PC-9 (cell line): ENCODE data around the gene NACC2. TPM values are rescaled to one million over a fixed set of nuclear protein-coding genes. Genes with fewer than 3 reads are reported as not detected.

Experiments used
- BruUV-seq: library from RNA; stranded (reverse); fragments of 400-500 nt; replicated peaks from 2 replicates; lab custom pipeline; 2021; lab: Mats Ljungman, UMichigan
- CTCF ChIA-PET: fragments of 300-600 bp; sonication (Branson Sonifier 250); formaldehyde crosslinking; loops from one replicate; lab custom pipeline; 2022; ENCODE audit warnings: antibody characterized with exemption; lab: Charles Lee
- POLR2A ChIA-PET: fragments of 300-600 bp; sonication (Branson Sonifier 250); formaldehyde crosslinking; loops from one replicate; lab custom pipeline; 2022; ENCODE audit warnings: antibody characterized with exemption; ENCODE audit not compliant: unreplicated experiment; lab: Charles Lee
- DNase-seq, 2 experiments: peaks; one replicate each; pipeline versions ENCODE4 v3.0.0 to v3.0.0-alpha.2; 2015 to 2022; ENCODE audit warnings: mixed read lengths in 1 of 2
- H2AFZ ChIP-seq: fragments of 200-600 bp; sonication (generic); 2 replicates; pipeline ENCODE4 v1.8.1; 2017; ENCODE audit warnings: antibody characterized with exemption
- H3F3A ChIP-seq: fragments of 200-600 bp; sonication (generic); 2 replicates; pipeline ENCODE4 v1.8.1; 2017; ENCODE audit warnings: antibody characterized with exemption, mild to moderate bottlenecking, low read depth; ENCODE audit not compliant: insufficient read depth
- H3K27ac ChIP-seq: fragments of 200-600 bp; sonication (generic); 2 replicates; pipeline ENCODE4 v1.6.1; 2016; ENCODE audit warnings: mixed run types
- H3K27me3 ChIP-seq: fragments of 200-600 bp; sonication (generic); 2 replicates; pipeline ENCODE4 v1.6.1; 2016; ENCODE audit warnings: low read depth, mixed run types; ENCODE audit not compliant: insufficient read depth
- H3K36me3 ChIP-seq: fragments of 200-600 bp; sonication (generic); 2 replicates; pipeline ENCODE4 v1.6.1; 2016; ENCODE audit warnings: low read depth, mixed run types
- H3K4me1 ChIP-seq: fragments of 200-600 bp; sonication (generic); replicated peaks from 2 replicates; pipeline ENCODE4 v1.6.1; 2016; ENCODE audit warnings: mixed run types; ENCODE audit not compliant: insufficient read depth
- H3K4me2 ChIP-seq: fragments of 200-600 bp; sonication (generic); 2 replicates; pipeline ENCODE4 v1.6.1; 2017; ENCODE audit warnings: mixed run types
- H3K4me3 ChIP-seq: fragments of 200-600 bp; sonication (generic); 2 replicates; pipeline ENCODE4 v1.6.1; 2016; ENCODE audit warnings: mixed run types
- H3K79me2 ChIP-seq: fragments of 200-600 bp; sonication (generic); 2 replicates; pipeline ENCODE4 v1.6.1; 2017; ENCODE audit warnings: low read depth, mixed run types
- H3K9me2 ChIP-seq: fragments of 200-600 bp; sonication (generic); 2 replicates; pipeline ENCODE4 v1.8.1; 2017; ENCODE audit warnings: mild to moderate bottlenecking; ENCODE audit not compliant: insufficient read depth
- H3K9me3 ChIP-seq: fragments of 200-600 bp; sonication (generic); 2 replicates; pipeline ENCODE4 v1.8.1; 2016; ENCODE audit warnings: low read depth; ENCODE audit not compliant: insufficient read depth
- H4K20me1 ChIP-seq: fragments of 200-600 bp; sonication (generic); 2 replicates; pipeline ENCODE4 v1.8.1; 2017; ENCODE audit not compliant: insufficient read depth
- EZH2 ChIP-seq: fragments of 200-600 bp; sonication (generic); IDR thresholded peaks from 2 replicates; pipeline ENCODE4 v1.8.0; 2017; ENCODE audit warnings: antibody characterized with exemption, low read depth
- intact Hi-C: fragments of 100-400 bp; cut with micrococcal nuclease; formaldehyde crosslinking; loops from one replicate; pipeline ENCODE4 v1.10.0; 2022; ENCODE audit not compliant: unreplicated experiment
- total RNA-seq: library from RNA; stranded (reverse); gene quantifications from 2 replicates; pipeline ENCODE4 v1.2.3, GENCODE V29; 2021
- TF ChIP-seq, protein P1 (sequence below): fragments of 200-600 bp; sonication (generic); conservative IDR thresholded peaks from 2 replicates; pipeline ENCODE4 v1.6.1; 2017; ENCODE audit warnings: mixed run types, antibody characterized with exemption, mild to moderate bottlenecking, moderate library complexity

NACC2 gene
- total RNA-seq, 1 experiment from 2014 or later: 22.4 TPM

DNA sequence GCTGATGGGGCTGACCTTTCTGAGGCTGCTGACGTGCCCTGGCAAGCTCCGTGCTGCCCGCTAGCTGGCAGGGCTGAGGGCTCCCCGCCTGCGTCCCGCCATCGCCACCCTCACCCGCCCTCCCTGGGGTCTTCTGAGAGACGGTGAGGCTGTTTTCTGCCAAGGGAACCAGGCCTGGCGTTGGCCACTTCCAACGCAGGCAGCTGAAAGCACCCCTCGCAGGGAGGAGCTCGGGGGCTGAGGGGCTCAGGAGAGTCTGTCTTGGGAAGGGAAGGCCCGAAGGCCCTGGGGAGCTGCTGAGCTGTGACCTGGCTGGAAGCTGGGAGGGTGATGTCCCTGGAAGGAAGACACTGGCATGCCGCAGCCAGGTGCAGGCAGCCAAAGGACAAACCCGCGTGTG lies 33.3 kb upstream of the NACC2 start:
- intact Hi-C loops: no loop called here
- Histone ChIP-seq H3K4me2 (no peak overlapping the region), H3F3A (no peaks in the 10 kb centered on the region), H3K9me3 (no peaks in the 10 kb centered on the region), H3K27ac (no peak overlapping the region), H3K79me2 (no peaks in the 10 kb centered on the region), H3K9me2 (no peaks in the 10 kb centered on the region), H3K36me3 (no peaks in the 10 kb centered on the region), H3K4me3 (no peak overlapping the region), H3K4me1 (no peaks in the 10 kb centered on the region), H2AFZ (no peak overlapping the region), H3K27me3 (peaks cover 81% of the 10 kb centered on the region), H4K20me1 (no peaks in the 10 kb centered on the region)
- no peak for TF ChIP-seq EZH2
- TF ChIP-seq, protein P1, sequence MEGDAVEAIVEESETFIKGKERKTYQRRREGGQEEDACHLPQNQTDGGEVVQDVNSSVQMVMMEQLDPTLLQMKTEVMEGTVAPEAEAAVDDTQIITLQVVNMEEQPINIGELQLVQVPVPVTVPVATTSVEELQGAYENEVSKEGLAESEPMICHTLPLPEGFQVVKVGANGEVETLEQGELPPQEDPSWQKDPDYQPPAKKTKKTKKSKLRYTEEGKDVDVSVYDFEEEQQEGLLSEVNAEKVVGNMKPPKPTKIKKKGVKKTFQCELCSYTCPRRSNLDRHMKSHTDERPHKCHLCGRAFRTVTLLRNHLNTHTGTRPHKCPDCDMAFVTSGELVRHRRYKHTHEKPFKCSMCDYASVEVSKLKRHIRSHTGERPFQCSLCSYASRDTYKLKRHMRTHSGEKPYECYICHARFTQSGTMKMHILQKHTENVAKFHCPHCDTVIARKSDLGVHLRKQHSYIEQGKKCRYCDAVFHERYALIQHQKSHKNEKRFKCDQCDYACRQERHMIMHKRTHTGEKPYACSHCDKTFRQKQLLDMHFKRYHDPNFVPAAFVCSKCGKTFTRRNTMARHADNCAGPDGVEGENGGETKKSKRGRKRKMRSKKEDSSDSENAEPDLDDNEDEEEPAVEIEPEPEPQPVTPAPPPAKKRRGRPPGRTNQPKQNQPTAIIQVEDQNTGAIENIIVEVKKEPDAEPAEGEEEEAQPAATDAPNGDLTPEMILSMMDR: no peak
- POLR2A ChIA-PET: no interaction called here
- no TSS peak for BruUV-seq
- CTCF ChIA-PET: interaction anchor here (0.7 kb wide), 1 partner anchor 48 kb away, joined by 3 read pairs; no protein-coding TSS in a partner anchor
- DNase-seq: no peak

DNA sequence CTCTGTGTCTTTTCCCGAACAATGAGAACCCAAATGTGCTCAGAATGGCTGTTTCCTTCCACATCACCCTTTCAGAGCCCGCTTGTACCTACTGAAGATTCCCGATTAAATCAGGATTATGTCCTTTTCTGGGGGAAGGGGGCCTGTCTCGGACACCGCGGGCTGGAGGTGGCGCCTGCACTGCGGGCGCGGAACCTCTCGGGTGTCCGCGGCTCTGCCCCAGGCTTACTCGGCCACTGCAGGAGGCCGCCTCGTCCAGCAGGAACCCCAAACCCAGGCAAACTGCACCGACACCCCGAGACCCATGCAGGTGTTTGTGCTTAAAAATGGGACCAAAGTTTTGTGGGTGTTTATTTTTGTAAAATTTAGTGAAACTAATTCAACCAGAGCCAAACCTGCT lies 32.2 kb upstream of the NACC2 start:
- CTCF ChIA-PET: no interaction called here
- Histone ChIP-seq H4K20me1 (no peaks in the 10 kb centered on the region), H3K36me3 (no peaks in the 10 kb centered on the region), H3K27ac (no peak overlapping the region), H3K4me1 (no peaks in the 10 kb centered on the region), H3K9me3 (no peaks in the 10 kb centered on the region), H3F3A (no peaks in the 10 kb centered on the region), H2AFZ (no peak overlapping the region), H3K9me2 (no peaks in the 10 kb centered on the region), H3K4me3 (no peak overlapping the region), H3K4me2 (no peak overlapping the region), H3K27me3 (peaks cover 79% of the 10 kb centered on the region), H3K79me2 (no peaks in the 10 kb centered on the region)
- TF ChIP-seq, protein P1: no peak
- TF ChIP-seq EZH2: no peak
- POLR2A ChIA-PET: no interaction called here
- no TSS peak for BruUV-seq
- intact Hi-C loops: no loop called here
- DNase-seq: no peak

DNA sequence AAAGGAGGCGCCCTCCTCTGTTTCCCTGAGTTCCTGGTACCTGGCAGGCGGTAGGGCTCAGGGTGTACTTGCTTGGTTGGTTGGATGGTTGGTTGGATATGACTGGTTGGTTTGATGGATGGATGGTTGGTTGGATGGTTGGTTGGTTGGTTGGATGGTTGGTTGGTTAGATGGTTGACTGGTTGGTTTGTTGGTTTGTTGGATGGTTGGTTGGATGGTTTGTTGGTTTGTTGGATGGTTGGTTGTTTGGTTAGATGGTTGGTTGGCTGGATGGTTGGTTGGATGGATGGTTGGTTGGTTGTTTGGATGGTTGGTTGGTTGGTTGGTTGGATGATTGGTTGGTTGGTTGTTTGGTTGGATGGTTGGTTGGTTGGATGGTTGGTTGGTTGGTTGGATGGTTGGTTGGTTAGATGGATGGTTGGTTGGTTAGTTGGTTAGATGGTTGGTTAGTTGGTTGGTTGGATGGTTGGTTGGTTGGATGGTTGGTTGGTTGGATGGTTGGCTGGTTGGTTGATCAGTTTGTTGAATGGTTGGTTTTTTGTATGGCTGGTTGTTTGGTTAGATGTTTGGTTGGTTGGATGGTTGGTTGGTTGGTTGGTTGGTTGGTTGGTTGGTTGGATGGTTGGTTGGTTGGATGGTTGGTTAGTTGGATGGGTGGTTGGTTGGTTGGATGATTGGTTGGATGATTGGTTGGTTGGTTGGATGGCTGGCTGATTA lies 30.0 kb upstream of the NACC2 start:
- BruUV-seq: no TSS peak
- POLR2A ChIA-PET: no interaction called here
- intact Hi-C loops: loop anchor here (5.0 kb wide), 3 partner anchors 38 to 523 kb away; no protein-coding TSS in a partner anchor
- Histone ChIP-seq H3K9me2 (no peaks in the 10 kb centered on the region), H3K4me2 (no peak overlapping the region), H3K27me3 (peaks cover 58% of the 10 kb centered on the region), H3K9me3 (no peaks in the 10 kb centered on the region), H3K4me1 (no peaks in the 10 kb centered on the region), H3F3A (no peaks in the 10 kb centered on the region; the same call in 1 of the 2 replicates), H3K36me3 (no peaks in the 10 kb centered on the region), H3K79me2 (no peaks in the 10 kb centered on the region), H3K4me3 (no peak overlapping the region), H3K27ac (no peak overlapping the region), H2AFZ (no peak overlapping the region), H4K20me1 (no peaks in the 10 kb centered on the region)
- no peak for TF ChIP-seq EZH2
- TF ChIP-seq, protein P1: no peak
- CTCF ChIA-PET: no interaction called here
- no peak for DNase-seq
